Gastrocnemius medialis (tissue), 4 donors: ENCODE measurements around the gene CC2D2A. TPM values are rescaled to one million over a fixed set of nuclear protein-coding genes. Genes with fewer than 3 reads are reported as not detected.

ENCODE experiments used
- ATAC-seq, 2 donors: fragments of 150-250 bp; one replicate each; pipeline ENCODE4 v1.9.1; 2016
- DNase-seq, 2 donors: peaks; one replicate each; pipeline ENCODE4 v3.0.0-alpha.2; 2019
- H3K27ac ChIP-seq, 4 donors: fragments of 200-600 bp; sonication (generic); 1 replicate in 1 of 4; 2 replicates in 3 of 4; pipeline ENCODE4 v1.5.1; 2016 to 2018; ENCODE audit warnings: mild to moderate bottlenecking in 2 of 4, moderate library complexity in 1 of 4
- H3K27me3 ChIP-seq, 3 donors: fragments of 200-600 bp; sonication (generic) in 2 of 3; 1 replicate in 1 of 3; 2 replicates in 2 of 3; pipeline versions ENCODE4 v1.5.1 to v1.6.0; 2016 to 2019; ENCODE audit warnings: mild to moderate bottlenecking in 1 of 3, moderate library complexity in 1 of 3
- H3K36me3 ChIP-seq, 2 donors: fragments of 200-600 bp; sonication (generic) in 1 of 2; one replicate each; pipeline ENCODE4 v1.5.1; 2017 to 2018
- H3K4me1 ChIP-seq, 2 donors: fragments of 200-600 bp; sonication (generic) in 1 of 2; one replicate each; pipeline ENCODE4 v1.5.1; 2016 to 2017; ENCODE audit warnings: mild to moderate bottlenecking in 2 of 2
- H3K4me3 ChIP-seq, 4 donors: fragments of 200-600 bp; sonication (generic) in 3 of 4; 1 replicate in 1 of 4; 2 replicates in 3 of 4; pipeline ENCODE4 v1.5.1; 2016 to 2019; ENCODE audit warnings: mild to moderate bottlenecking in 2 of 4
- H3K9me3 ChIP-seq, 3 donors: fragments of 200-600 bp; sonication (generic) in 2 of 3; 1 replicate in 1 of 3; 2 replicates in 2 of 3; pipeline ENCODE4 v1.5.1; 2016 to 2019
- CTCF ChIP-seq, 5 experiments: fragments of 450-650 bp in 3 of 5; fragments of 200-600 bp in 2 of 5; sonication (generic) in 2 of 5; IDR thresholded peaks in 4 of 5; conservative IDR thresholded peaks in 1 of 5; 1 replicate in 4 of 5; 2 replicates in 1 of 5; pipeline ENCODE4 v1.5.1; 2016 to 2019; ENCODE audit warnings: antibody characterized with exemption in 5 of 5, mild to moderate bottlenecking in 3 of 5, moderate library complexity in 3 of 5
- POLR2A ChIP-seq, 2 donors: fragments of 450-650 bp; IDR thresholded peaks; one replicate each; pipeline ENCODE4 v1.6.1; 2017; ENCODE audit warnings: antibody characterized with exemption in 2 of 2, mild to moderate bottlenecking in 2 of 2, moderate library complexity in 2 of 2
- in situ Hi-C, 4 donors: fragments of 200-750 bp; cut with MboI; loops; one replicate each; pipeline versions ENCODE4 v1.15.0 to v1.8.0; 2017; ENCODE audit warnings: low sequenced_read_pairs in 4 of 4
- intact Hi-C: fragments of 100-400 bp; cut with DNase I; formaldehyde crosslinking; loops from one replicate; pipeline ENCODE4 v1.15.1; 2023; ENCODE audit warnings: low total_unique reads
- total RNA-seq, 4 donors: library from RNA; depleted of rRNA; stranded (reverse); fragments of >200 nt; gene quantifications; one replicate each; pipeline versions ENCODE4 v1.1.0 to v1.2.3, GENCODE V29; 2016

CC2D2A gene
- total RNA-seq, 4 donors from 2014 or later, result 1.1 to 4.0 (median 2.9) TPM

GRCh38 chr4:15592799-15593198 is 123.1 kb downstream of the CC2D2A start:
- Histone ChIP-seq H3K27ac (no peak overlapping the region), H3K4me1 (peaks cover 13 to 24% of the 10 kb centered on the region in 2 donors), H3K4me3 (no peak overlapping the region), H3K9me3 (no peaks in the 10 kb centered on the region), H3K36me3 (no peaks in the 10 kb centered on the region), H3K27me3 (no peaks in the 10 kb centered on the region)
- in situ Hi-C loops (no loop called here), intact Hi-C loops (no loop called here)
- ATAC-seq, result no peak
- TF ChIP-seq CTCF (IDR thresholded peaks at IDR 0.05 in 4 of 5, conservative IDR thresholded peaks at IDR 0.05 in 1 of 5), result no peak
- DNase-seq, result no peak

- H3K27me3 ChIP-seq, result no peaks in the 10 kb centered on the region
- no peak for TF ChIP-seq CTCF (IDR thresholded peaks at IDR 0.05 in 4 of 5, conservative IDR thresholded peaks at IDR 0.05 in 1 of 5)
- no peak for TF ChIP-seq POLR2A (IDR thresholded peaks at IDR 0.05)
- in situ Hi-C loops, result no loop called here
- H3K36me3 ChIP-seq, result peaks cover 0 to 17% of the 10 kb centered on the region in 2 donors
- DNase-seq, result no peak
- H3K4me1 ChIP-seq, result no peaks in the 10 kb centered on the region
- intact Hi-C loops, result no loop called here
- no peak for ATAC-seq
- H3K9me3 ChIP-seq, result no peaks in the 10 kb centered on the region
- H3K27ac ChIP-seq, result no peak overlapping the region
- H3K4me3 ChIP-seq, result no peak overlapping the region
These were observed 129.0 kb downstream of the CC2D2A start for GRCh38 chr4:15598644-15599043.

- Histone ChIP-seq H3K4me1 (no peaks in the 10 kb centered on the region), H3K9me3 (no peaks in the 10 kb centered on the region), H3K36me3 (peaks cover 0 to 31% of the 10 kb centered on the region in 2 donors), H3K27ac (no peak overlapping the region), H3K27me3 (no peaks in the 10 kb centered on the region), H3K4me3 (no peak overlapping the region)
- DNase-seq (no peak), ATAC-seq (no peak)
- intact Hi-C loops, result no loop called here
- TF ChIP-seq POLR2A (IDR thresholded peaks at IDR 0.05) (no peak), CTCF (IDR thresholded peaks at IDR 0.05 in 4 of 5, conservative IDR thresholded peaks at IDR 0.05 in 1 of 5) (no peak)
- in situ Hi-C loops, result no loop called here
These were observed 130.5 kb downstream of the CC2D2A start for GRCh38 chr4:15600176-15600575.

GRCh38 chr4:15601862-15602261 is 132.2 kb downstream of the CC2D2A start:
- in situ Hi-C loops, result no loop called here
- peaks cover 0 to 39% of the 10 kb centered on the region in 2 donors for H3K36me3 ChIP-seq
- no peaks in the 10 kb centered on the region for H3K9me3 ChIP-seq
- intact Hi-C loops, result no loop called here
- H3K4me1 ChIP-seq, result no peaks in the 10 kb centered on the region
- H3K27me3 ChIP-seq, result no peaks in the 10 kb centered on the region
- H3K27ac ChIP-seq, result no peak overlapping the region
- DNase-seq (no peak), ATAC-seq (no peak)
- no peak overlapping the region for H3K4me3 ChIP-seq
- no peak for TF ChIP-seq CTCF (IDR thresholded peaks at IDR 0.05 in 4 of 5, conservative IDR thresholded peaks at IDR 0.05 in 1 of 5)
- TF ChIP-seq POLR2A (IDR thresholded peaks at IDR 0.05), result no peak

GRCh38 chr4:15605537-15605936 is 135.9 kb downstream of the CC2D2A start:
- Histone ChIP-seq H3K4me3 (no peak overlapping the region), H3K27ac (no peak overlapping the region), H3K27me3 (no peaks in the 10 kb centered on the region), H3K9me3 (no peaks in the 10 kb centered on the region), H3K4me1 (peaks cover 5 to 10% of the 10 kb centered on the region in 2 donors), H3K36me3 (peaks cover 0 to 39% of the 10 kb centered on the region in 2 donors)
- in situ Hi-C loops, result no loop called here
- no peak for ATAC-seq
- DNase-seq, result no peak
- intact Hi-C loops, result no loop called here
- TF ChIP-seq CTCF (IDR thresholded peaks at IDR 0.05 in 4 of 5, conservative IDR thresholded peaks at IDR 0.05 in 1 of 5), result no peak
- TF ChIP-seq POLR2A (IDR thresholded peaks at IDR 0.05), result no peak
